Effector memory CD8-positive, alpha-beta T cell (primary cell): ENCODE measurements around the gene GSK3B.
A peak's percentile ranks its signal among the peaks of the same experiment; 100 is the strongest.

ENCODE experiments used
- ATAC-seq: fragments of 150-1000 bp; cut with Tn5 transposase; replicated peaks from 2 replicates; pipeline ENCODE4 v1.10.0; 2021; ENCODE audit warnings: mild to moderate bottlenecking, moderate library complexity
- DNase-seq, 3 experiments: peaks; one replicate each; pipeline ENCODE4 v3.0.0; 2021
- H3K27ac Mint-ChIP-seq, 2 donors: one replicate each; pipeline ENCODE4 v1.8.0; 2022; ENCODE audit warnings: mild to moderate bottlenecking in 2 of 2, mixed read lengths in 2 of 2, moderate library complexity in 2 of 2
- H3K27me3 Mint-ChIP-seq, 2 donors: one replicate each; pipeline ENCODE4 v1.8.0; 2022; ENCODE audit warnings: mixed read lengths in 2 of 2
- H3K36me3 Mint-ChIP-seq: one replicate; pipeline ENCODE4 v1.8.0; 2022; ENCODE audit warnings: mild to moderate bottlenecking, moderate library complexity, mixed read lengths; ENCODE audit not compliant: insufficient read depth
- H3K4me1 Mint-ChIP-seq, 2 donors: one replicate each; pipeline ENCODE4 v1.8.0; 2022; ENCODE audit warnings: low read depth in 2 of 2, mixed read lengths in 2 of 2
- H3K4me3 Mint-ChIP-seq, 2 donors: one replicate each; pipeline ENCODE4 v1.8.0; 2022; ENCODE audit warnings: mild to moderate bottlenecking in 2 of 2, mixed read lengths in 2 of 2, moderate library complexity in 2 of 2
- H3K9me3 Mint-ChIP-seq, 2 donors: one replicate each; pipeline ENCODE4 v1.8.0; 2022; ENCODE audit warnings: mixed read lengths in 2 of 2

GSK3B gene

DNA sequence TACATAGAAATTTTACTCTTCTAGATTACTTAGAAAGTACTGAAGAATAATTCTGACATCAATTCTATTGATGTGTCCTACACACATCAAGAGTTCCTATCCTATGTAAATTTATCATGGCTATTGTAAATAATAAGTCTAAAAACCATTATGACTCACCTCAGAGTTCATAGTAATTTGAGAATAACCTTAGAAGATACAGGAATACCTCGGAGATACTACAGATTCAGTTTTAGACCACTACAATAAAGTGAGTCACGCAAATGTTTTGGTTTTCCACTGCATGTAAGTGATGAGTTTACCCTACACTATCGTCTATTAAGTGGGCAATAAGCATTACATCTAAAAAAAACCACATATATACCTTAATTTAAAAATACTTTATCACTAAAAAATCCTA lies 237.6 kb downstream of the GSK3B start:
- H3K27ac Mint-ChIP-seq: no peak overlapping the region
- no peaks in the 10 kb centered on the region for H3K27me3 Mint-ChIP-seq
- peaks cover 3% of the 10 kb centered on the region for H3K36me3 Mint-ChIP-seq
- peaks cover 6 to 25% of the 10 kb centered on the region in 2 donors for H3K4me1 Mint-ChIP-seq
- no peak for DNase-seq
- no peaks in the 10 kb centered on the region for H3K9me3 Mint-ChIP-seq
- no peak for ATAC-seq
- no peak overlapping the region for H3K4me3 Mint-ChIP-seq

DNA sequence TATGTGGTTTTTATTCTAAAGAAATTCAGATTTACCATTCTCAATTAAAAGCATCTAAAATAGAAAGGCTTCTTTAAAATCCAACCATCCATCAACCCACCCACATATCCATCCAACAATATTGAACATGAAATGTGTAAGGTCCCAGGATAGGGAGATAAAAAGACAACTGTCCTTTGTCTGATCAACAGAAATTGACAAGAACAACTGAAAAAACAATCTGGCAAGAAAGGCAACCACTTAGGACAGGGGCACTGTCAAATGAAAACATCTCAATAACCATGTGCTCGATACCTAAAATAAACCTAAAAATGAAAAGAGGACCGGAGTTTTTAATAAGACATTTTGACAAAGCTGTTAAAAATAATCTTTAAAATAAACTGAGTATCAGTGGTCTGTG lies 245.1 kb downstream of the GSK3B start:
- no peak for DNase-seq
- peaks cover 2% of the 10 kb centered on the region for H3K36me3 Mint-ChIP-seq
- H3K27me3 Mint-ChIP-seq: no peaks in the 10 kb centered on the region
- H3K27ac Mint-ChIP-seq: no peak overlapping the region
- H3K4me3 Mint-ChIP-seq: no peak overlapping the region
- no peaks in the 10 kb centered on the region for H3K9me3 Mint-ChIP-seq
- no peak for ATAC-seq
- H3K4me1 Mint-ChIP-seq: peaks cover 5 to 53% of the 10 kb centered on the region in 2 donors

DNA sequence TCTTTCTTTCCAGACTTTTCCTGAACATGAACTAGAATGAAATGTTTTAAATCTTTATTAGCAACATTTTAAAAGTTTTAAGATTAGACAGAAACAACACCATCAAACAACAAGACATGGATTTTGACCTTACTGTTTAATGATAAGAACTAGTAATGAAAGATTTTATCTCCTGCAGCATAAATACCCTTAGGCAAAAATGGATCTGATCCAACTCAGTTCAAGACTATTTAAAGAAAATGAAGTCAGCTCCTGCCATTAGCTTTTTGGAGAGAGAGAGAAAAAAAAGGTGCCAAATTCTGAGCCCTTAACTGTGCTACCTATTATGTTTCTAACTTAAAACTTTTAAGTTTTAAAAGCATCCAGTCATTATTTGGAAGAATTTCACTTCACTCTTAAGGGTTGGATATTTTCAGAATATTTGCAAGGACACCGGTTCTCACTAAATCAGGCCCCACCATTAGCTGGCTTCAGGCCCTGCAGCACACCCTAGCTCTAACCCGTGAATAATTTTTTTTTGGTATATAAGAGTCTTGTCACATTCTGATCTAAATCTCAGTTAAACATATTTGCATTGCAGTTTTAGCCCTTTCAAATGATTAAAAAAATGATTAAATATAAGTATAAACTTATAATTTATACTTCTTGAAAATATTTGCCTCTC lies 252.3 kb downstream of the GSK3B start:
- DNase-seq (no peak), ATAC-seq (no peak)
- Mint-ChIP-seq H3K4me3 (no peak overlapping the region), H3K4me1 (peaks cover 11 to 30% of the 10 kb centered on the region in 2 donors), H3K9me3 (no peaks in the 10 kb centered on the region), H3K27me3 (no peaks in the 10 kb centered on the region), H3K27ac (no peak overlapping the region), H3K36me3 (peaks cover 26% of the 10 kb centered on the region)

DNA sequence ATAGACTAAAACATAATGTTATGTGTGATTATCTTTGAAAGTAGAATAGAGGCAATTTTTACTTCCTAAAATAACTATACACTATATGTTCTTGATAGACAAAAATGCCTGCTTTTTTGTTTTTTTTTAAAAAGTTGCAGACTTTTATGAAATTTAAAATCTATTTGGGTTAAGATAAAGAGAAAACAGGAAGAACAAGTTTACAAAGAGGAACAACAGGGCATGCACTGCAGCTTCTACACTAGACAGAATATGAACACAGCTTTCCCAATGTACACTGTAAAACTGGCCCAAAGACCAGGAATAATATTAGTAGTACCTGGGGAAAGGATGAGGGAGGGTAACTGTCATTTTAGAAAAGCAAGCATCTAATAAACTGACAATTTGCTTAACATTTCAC lies 258.7 kb downstream of the GSK3B start:
- no peak for ATAC-seq
- no peaks in the 10 kb centered on the region for H3K9me3 Mint-ChIP-seq
- H3K36me3 Mint-ChIP-seq: peaks cover 21% of the 10 kb centered on the region
- H3K4me1 Mint-ChIP-seq: peaks cover 3 to 18% of the 10 kb centered on the region in 2 donors
- no peaks in the 10 kb centered on the region for H3K27me3 Mint-ChIP-seq
- H3K4me3 Mint-ChIP-seq: no peak overlapping the region
- peak overlapping the region in 1 of 2 donors; percentile 63 for H3K27ac Mint-ChIP-seq
- no peak for DNase-seq

DNA sequence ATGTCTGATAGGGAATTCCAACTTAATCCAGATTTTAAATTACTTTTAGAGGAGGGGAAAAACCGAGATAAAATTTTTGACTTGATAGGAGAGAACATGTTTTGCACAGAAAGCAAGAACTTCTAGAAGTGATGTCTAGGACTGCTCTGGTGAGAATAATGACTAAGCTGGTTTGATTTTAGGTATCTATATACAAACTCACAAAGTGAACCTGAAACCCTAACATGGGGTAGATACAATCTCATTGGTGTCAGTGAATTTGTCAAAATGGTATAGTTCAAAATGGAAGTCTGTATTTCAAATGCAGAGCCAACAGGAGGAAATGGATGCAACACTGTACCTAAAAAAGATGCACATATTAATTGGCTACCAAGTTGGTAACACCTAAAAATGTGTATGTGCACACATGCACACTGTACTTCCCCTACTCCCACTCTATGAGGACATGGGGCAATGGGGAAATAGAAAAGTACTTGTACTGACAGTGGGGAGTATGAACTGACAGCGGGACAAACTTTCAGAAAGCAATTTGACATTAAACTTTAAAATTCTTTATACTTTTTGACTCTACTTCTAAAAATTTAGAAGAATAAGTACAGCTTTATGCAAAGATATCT lies 259.4 kb downstream of the GSK3B start:
- peaks cover 20% of the 10 kb centered on the region for H3K36me3 Mint-ChIP-seq
- H3K27ac Mint-ChIP-seq: peak overlapping the region in 1 of 2 donors; percentile 63
- no peak overlapping the region for H3K4me3 Mint-ChIP-seq
- H3K27me3 Mint-ChIP-seq: no peaks in the 10 kb centered on the region
- H3K4me1 Mint-ChIP-seq: peaks cover 5 to 20% of the 10 kb centered on the region in 2 donors
- DNase-seq (no peak), ATAC-seq (no peak)
- H3K9me3 Mint-ChIP-seq: no peaks in the 10 kb centered on the region

DNA sequence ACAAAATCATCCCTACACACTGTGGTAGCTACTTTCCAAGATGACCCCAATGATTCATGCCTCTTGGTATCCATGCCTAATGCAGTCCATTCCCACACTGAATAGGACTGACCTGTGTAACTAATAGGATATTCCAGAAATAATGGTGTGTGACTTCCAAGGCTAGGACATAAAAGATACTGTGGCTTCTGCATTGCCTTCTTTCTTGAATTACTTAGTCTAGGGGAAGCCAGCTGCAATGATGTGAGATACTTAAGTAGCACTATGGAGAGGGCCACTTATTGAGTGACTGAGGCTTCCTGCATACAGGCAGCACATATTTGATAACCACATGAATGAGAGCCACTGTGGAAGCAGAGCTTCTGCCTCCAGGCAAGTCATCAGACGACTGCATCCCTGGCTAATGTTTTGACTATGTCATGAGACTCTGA lies 262.3 kb downstream of the GSK3B start:
- no peak overlapping the region for H3K4me3 Mint-ChIP-seq
- no peaks in the 10 kb centered on the region for H3K9me3 Mint-ChIP-seq
- DNase-seq (no peak), ATAC-seq (no peak)
- H3K36me3 Mint-ChIP-seq: peaks cover 15% of the 10 kb centered on the region
- H3K27ac Mint-ChIP-seq: peak overlapping the region in 1 of 2 donors; percentile 81
- peaks cover 5 to 20% of the 10 kb centered on the region in 2 donors for H3K4me1 Mint-ChIP-seq
- H3K27me3 Mint-ChIP-seq: no peaks in the 10 kb centered on the region

DNA sequence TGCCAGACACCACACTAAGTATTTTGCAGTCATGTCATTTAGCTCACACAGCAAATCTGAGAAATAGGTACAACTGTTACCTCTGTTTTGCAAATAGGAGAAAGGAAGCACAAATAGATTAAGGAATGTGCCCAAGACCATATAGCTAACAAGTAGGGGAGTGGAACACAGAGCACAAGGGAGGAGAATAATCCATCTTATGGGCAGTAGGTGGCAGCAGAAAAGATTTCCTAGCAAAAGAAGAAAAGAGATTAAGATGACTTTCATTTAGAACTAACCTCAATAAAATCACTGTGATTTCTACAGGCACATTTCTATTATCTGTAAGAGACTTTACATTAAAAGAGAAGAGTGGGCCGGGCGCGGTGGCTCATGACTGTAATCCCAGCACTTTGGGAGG lies 263.2 kb downstream of the GSK3B start:
- DNase-seq (no peak), ATAC-seq (no peak)
- Mint-ChIP-seq H3K36me3 (peaks cover 12% of the 10 kb centered on the region), H3K4me1 (peaks cover 5 to 20% of the 10 kb centered on the region in 2 donors), H3K27ac (peak overlapping the region in 1 of 2 donors; percentile 70), H3K9me3 (no peaks in the 10 kb centered on the region), H3K4me3 (no peak overlapping the region), H3K27me3 (no peaks in the 10 kb centered on the region)

DNA sequence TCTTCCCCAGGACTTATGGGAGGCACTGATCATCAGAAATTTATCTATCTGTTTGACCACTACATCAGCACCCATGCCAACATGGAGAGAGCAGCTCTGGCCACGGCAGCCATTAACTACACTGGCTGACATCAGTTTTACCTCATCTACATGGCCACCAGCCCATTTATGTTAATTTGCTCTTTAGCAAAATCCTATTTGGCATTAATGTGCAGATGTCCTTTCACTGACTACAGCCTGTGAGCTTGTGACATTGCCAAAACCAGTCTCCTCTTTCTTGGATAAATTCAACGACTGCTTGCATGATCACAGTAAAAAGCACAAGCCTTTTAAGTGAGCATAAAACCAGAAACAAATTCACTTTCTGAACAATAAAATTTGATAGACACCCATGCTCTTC lies 264.8 kb downstream of the GSK3B start:
- no peak overlapping the region for H3K4me3 Mint-ChIP-seq
- H3K36me3 Mint-ChIP-seq: peaks cover 10% of the 10 kb centered on the region
- ATAC-seq: no peak
- no peaks in the 10 kb centered on the region for H3K27me3 Mint-ChIP-seq
- H3K4me1 Mint-ChIP-seq: peaks cover 5 to 14% of the 10 kb centered on the region in 2 donors
- H3K27ac Mint-ChIP-seq: peak overlapping the region in 1 of 2 donors; percentile 32
- no peaks in the 10 kb centered on the region for H3K9me3 Mint-ChIP-seq
- no peak for DNase-seq

DNA sequence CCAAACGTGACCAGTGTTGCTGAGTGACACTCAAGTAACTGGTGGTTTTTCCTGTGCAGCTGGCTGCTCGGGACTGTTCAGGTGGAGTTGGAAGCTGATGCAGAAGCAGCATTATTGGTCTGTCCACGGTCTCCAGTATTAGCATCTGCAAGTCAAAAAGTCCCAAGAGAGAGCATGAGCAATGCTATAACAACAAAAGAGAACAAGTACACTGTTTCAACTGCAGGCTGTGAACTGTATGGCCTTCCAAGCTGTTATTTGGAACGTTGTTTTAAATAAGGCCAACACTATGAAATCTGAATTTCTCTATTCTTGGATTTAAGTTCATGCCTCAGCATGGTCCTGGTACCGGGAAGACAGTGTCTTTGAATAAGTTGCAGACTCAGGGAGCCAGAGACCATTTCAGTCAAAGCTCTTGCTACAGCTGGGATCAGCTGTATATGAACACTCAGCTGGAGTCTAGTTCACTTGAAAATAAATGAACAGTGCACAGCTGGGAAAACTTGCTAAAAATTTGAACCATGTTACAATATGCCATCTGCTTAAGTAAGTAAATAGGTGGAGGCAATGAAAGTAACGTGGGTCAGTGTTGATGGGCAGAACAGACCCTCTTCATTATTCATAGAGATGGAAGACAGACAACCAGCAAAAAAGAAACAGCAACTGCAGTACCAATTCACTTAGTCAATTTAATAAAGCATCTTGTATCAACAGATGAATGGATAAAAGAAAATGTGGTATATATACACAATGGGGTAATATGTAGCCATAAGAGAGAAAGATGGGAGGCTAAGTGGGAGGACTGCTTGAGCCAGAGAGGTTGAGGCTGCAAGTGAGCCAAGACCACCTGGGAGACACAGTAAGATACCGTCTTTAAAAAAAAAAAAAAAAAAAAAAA lies 267.3 kb downstream of the GSK3B start:
- Mint-ChIP-seq H3K9me3 (no peaks in the 10 kb centered on the region), H3K27me3 (no peaks in the 10 kb centered on the region), H3K36me3 (peaks cover 10% of the 10 kb centered on the region), H3K4me1 (peaks cover 5 to 12% of the 10 kb centered on the region in 2 donors), H3K27ac (no peak overlapping the region), H3K4me3 (no peak overlapping the region)
- DNase-seq: no peak
- no peak for ATAC-seq

DNA sequence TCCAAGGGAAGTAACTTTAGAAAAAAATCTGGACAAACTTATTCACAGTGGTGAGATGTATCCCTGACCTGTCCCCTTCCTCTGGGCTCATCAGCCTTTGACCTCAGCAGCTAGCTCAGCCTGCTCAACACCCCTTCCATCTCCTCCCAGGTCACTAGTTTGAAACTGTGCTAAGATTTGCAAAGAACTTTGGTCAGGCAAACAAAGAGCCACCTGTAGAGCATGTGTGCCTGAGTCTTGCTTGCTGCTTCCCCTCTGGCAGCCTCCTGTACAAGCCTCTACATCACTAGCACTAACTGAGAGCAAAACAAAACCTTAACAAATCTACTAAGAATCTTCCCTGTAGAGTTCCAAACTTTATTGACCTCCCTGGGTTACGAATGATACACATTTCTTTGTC lies 268.4 kb downstream of the GSK3B start:
- DNase-seq: no peak
- no peak overlapping the region for H3K4me3 Mint-ChIP-seq
- peaks cover 10% of the 10 kb centered on the region for H3K36me3 Mint-ChIP-seq
- no peaks in the 10 kb centered on the region for H3K9me3 Mint-ChIP-seq
- H3K27me3 Mint-ChIP-seq: no peaks in the 10 kb centered on the region
- H3K27ac Mint-ChIP-seq: peak overlapping the region in 1 of 2 donors; percentile 49
- peaks cover 3 to 6% of the 10 kb centered on the region in 2 donors for H3K4me1 Mint-ChIP-seq
- ATAC-seq: no peak

DNA sequence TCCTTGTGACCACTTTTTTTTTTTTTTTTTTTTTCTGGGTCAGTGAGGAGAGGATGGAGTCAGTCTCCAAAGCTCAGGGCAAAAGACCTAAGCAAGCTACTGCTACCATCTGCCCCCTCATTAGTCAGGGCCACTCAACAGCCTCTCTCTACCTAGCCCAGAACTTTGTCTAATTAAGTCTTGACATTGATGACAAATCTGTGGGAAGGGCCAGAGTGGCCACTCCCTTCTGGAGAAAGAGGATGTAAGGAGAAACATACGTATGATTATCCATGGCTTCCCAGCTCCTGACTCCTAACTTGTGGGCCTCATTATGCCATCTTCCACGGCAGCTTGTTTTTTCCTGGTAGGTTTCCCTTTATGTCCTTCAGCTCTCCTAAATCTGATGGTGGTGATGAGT lies 274.4 kb downstream of the GSK3B start:
- Mint-ChIP-seq H3K36me3 (peaks cover 5% of the 10 kb centered on the region), H3K4me1 (peaks cover 0 to 4% of the 10 kb centered on the region in 2 donors), H3K9me3 (no peaks in the 10 kb centered on the region), H3K4me3 (no peak overlapping the region), H3K27ac (peak overlapping the region in 1 of 2 donors; percentile 70), H3K27me3 (peaks cover 0 to 19% of the 10 kb centered on the region in 2 donors)
- ATAC-seq (no peak), DNase-seq (no peak)

DNA sequence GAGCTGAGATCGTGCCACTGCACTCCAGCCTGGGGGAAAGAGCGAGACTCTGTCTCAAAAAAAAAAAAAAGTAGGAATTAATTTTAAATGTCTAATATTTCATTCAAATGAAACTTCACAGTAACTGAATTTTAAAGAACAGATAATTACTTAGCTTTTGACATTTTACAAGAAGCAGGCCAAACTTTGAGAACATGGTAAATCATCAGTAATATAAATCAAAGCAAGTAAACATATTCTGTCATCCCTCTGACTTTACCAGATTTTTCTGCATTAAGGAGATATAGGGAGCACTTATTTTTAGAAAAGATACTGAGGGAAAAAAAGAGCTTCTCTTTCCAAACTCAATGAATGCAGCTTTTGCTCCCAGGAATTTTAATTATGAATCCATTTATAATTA lies 275.3 kb downstream of the GSK3B start:
- DNase-seq (no peak), ATAC-seq (no peak)
- H3K27me3 Mint-ChIP-seq: peaks cover 0 to 28% of the 10 kb centered on the region in 2 donors
- H3K9me3 Mint-ChIP-seq: no peaks in the 10 kb centered on the region
- no peak overlapping the region for H3K4me3 Mint-ChIP-seq
- peaks cover 3% of the 10 kb centered on the region for H3K36me3 Mint-ChIP-seq
- H3K27ac Mint-ChIP-seq: no peak overlapping the region
- H3K4me1 Mint-ChIP-seq: peaks cover 0 to 4% of the 10 kb centered on the region in 2 donors

DNA sequence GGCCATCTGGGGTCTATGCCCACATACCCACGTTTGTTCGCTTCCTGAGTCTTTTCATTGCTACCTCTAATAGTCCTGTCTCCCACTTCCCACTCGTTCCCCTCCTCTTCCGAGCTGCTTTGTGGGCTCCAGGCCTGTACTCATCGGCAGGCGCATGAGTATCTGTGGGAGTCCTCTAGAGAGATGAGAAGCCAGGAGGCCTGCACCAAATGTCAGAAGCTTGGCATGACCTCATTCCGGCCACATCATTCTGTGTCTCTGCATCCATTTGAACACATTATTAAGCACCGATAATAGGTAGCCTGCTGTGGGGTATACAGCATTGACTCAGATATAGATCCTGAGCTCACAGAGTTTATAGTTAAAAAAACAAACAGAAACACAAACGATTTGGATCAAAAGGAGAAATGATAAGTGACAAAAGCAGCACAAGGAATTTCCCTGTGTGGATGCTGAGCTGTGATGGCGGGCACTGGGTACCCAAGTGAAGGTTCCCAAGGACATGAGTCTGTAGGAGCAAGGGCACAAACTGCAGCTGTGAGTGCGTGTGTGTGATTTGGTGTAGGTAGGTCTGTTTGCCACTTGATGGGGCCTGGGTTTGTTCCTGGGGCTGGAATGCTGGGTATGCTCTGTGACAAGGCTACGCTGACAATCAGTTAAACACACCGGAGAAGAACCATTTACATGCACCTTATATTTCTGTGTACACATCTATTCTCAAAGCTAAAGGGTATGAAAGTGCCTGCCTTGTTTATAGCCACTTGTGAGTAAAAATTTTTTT lies 276.5 kb downstream of the GSK3B start:
- ATAC-seq: no peak
- no peak for DNase-seq
- Mint-ChIP-seq H3K4me3 (no peak overlapping the region), H3K4me1 (peaks cover 0 to 4% of the 10 kb centered on the region in 2 donors), H3K27ac (no peak overlapping the region), H3K27me3 (peaks cover 0 to 30% of the 10 kb centered on the region in 2 donors), H3K9me3 (no peaks in the 10 kb centered on the region), H3K36me3 (peaks cover 3% of the 10 kb centered on the region)
